T-helper 22 cell (primary cell): ENCODE results near the gene OGFOD1.
A peak's percentile ranks its signal among the peaks of the same experiment; 100 is the strongest.

Experiments used
- DNase-seq: peaks from one replicate; pipeline ENCODE4 v3.0.0-alpha.2; 2020; ENCODE audit warnings: low read depth

Gene OGFOD1

DNA sequence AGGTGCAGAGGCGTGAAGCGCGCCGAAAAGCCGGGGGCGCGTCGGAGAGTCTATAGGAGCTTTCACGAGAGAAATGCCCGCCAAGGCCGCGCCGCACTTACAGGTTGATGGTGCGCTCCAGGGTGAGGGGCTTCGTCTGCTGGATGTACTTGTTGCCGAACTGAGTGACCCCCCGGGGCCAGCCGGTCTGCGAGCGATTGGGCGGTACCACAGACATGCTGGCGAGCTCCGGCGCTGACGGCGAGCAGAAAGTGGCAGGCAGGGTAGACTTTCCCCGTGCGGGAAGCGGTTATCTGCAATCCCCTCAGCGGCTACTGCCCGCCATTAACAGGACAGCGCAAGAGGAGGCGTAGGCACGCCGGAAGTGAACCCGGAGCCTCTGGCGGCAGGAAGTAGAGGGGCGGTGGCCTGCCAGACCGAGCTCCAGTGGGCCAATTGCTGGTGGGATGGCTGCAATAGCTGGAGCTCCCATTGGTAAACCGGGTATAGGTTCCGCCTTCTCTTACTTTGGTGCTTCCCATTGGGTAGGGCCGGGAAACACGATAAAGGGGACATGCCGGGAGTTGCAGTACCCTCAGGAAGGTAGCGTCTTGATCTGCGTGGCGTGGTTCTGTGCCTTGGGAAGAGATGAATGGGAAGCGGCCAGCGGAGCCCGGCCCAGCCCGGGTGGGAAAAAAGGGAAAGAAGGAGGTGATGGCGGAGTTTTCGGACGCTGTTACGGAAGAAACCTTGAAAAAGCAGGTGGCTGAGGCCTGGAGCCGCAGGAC, at the start of gene OGFOD1, which contains the start of gene NUDT21:
Gene OGFOD1 (plus strand): TSS at position 569 of the 767 bp plus-strand sequence. CDS start 59 bp downstream, at position 628.
Gene NUDT21 (minus strand): TSS at position 347 of the 767 bp plus-strand sequence. CDS start 130 bp downstream, at position 217.
- peak; percentile 91 for DNase-seq

DNA sequence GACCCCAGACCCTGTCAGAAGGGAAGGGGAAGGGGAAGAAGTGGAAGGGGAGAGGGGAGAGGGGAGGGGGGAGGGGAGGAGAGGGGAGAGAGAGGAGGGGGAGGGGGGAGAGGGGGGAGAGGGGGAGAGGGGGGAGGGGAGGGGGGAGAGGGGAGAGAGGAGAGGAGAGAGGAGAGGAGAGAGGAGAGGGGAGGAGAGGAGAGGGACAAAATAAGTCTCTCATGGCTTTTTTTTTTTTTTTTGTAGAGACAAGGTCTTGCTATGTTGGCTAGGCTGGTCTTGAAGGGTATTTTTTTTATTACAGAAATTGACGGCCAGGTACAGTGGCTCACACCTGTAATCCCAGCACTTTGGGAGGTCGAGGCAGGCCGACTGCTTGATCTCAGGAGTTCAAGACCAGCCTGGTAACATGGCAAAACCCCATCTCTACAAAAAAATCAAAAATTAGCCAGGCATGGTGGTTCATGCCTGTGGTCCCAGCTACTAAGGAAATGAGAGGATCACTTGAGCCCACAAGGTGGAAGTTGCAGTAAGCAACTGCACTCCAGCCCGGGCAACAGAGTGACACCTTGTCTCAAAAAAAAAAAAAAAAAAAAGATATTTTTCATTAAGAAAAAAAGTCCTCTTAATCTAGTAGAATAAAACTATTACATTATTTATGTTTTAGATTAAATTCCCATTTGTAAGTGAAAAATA, 45.2 kb upstream of the OGFOD1 start:
- no peak for DNase-seq

DNA sequence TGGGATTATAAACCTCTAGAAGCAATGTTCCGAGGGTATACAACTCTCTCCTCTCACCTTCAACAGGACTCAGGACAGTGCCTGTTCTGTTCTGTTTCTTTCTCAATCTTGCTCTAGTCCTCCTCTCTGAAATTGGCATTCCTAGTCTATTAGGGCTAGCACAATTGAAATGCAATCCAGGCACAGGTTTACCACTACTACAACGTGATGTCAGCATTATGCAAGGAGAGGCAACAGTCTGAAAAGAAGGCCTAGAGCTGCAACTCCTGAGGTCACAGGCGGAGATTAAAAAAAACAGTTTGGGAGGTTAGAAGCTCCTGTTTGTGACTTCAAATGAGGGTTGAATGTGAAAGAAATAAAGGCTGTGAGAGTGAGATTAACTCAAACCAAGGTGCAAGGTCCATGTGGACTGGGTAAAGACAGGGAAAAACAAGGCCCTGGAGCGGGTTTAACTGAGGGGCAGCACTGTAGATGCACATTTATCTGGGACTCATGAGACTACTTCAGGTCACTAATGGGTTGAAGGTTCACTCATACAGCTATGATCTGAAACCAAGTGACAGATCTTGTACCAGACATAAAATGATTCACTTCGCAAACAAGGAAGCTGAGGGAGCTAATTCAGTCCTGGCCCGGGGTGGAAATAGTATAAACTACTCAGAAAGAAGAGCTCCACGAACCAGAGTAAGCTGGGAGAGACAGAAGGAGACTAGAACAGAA, 42.8 kb upstream of the OGFOD1 start:
- DNase-seq, result no peak

DNA sequence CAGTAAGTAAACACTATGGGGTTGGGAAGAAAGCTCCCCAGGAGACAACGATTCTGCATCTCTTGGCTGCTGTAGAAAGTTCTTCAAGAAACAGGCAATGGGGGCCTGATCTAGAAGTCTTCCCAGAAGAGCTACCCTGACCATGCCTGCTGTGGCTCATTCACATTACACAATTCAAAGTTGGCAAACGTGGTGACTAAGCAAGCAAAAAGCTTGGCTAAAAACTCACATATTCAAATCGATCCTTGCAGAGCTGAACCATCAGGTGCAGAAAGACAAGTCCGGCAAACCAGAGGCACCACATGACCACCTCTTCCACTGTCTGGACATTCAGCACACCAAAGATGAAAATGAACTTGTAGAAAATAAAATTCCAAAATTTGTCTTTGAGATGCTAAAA, 42.2 kb upstream of the OGFOD1 start:
- DNase-seq, result no peak

DNA sequence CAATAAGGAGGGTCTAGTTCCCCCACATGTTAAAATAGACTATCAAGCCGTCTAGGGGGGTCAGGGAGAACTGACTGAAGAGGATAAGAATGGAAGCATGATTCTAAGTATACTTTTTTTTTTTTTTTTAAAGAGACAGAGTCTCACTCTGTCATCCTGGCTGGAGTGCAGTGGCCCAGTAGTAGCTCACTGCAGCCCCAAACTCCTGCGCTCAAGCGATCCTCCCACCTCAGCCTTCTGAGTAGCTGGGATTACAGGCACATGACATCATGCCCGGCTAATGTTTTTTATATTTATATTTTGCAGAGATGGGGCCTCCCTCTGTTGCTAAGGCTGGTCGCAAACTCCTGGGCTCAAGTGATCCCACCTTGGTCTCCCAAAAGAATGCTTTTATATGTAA, 40.2 kb upstream of the OGFOD1 start:
- DNase-seq, result no peak

DNA sequence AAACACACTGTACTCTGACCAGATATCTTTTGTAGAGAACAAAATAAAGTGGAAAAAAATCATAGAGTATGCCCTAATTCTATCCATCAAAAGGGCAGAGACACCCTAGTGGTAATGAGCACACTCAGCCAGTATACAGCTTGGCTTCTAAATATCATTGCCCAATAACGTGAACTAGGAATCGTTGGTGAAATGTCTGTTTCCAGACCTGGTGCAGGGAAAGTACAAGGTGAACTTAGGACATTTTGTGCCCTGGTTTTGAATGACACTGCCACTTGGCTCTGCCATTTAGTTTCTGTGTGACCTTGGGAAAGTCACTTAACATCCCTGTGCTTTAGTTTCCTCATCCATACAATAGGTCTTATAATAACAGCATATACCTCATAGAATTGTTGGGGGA, 39.7 kb upstream of the OGFOD1 start:
- DNase-seq, result no peak

DNA sequence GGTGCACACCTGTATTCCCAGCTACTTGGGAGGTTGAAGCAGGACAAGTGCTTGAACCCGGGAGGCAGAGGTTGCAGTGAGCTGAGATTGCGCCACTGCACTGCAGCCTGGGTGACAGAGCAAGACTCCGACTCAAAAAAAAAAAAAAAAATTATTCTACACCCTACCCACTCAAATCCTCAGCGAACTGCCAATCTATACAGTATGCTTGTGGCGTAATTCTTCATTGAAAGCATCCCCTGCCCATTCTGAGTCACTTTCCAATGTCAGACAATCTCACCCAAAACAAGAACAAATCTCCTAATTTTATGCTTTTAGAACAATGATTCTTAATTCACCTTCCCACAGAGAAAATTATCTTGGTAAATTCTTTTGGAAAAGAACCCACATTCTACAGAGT, 38.0 kb upstream of the OGFOD1 start:
- DNase-seq, result no peak

DNA sequence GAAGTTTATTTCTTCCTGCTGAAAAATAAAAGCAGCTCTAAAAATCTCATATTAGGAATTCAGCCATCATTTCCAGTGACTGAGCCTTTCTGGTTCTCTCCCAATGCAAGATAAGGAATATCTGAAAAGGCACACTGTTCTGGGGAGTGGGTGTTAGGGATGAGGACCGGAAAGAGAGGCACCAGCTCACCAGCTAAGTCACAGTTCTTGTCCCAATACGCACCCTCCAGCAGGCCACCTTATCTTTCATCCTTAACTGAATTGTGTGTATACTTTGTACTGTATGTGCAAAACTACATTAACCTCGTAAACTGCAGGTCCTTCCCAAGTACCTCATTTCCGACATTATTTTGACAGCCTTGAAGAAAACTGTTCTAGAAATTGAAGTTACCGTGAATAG, 37.0 kb upstream of the OGFOD1 start:
- no peak for DNase-seq

DNA sequence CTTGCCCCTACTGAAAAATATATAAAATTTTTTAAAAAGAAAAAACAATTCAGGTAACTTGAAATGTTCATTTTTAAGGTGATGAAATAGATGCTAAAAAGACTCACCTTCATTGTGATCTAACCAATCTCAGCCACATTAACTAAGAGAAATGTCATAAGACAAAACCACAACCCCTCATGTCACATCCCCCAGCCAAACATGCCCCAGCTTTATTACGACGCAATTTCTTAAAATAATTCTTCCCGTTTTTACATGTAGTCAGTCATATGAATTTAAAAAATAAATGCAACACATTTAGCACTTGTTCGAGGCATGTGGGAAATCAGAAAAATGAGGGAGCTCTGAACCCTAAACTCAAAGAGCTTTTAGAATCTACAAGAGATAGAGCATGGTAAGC, 35.5 kb upstream of the OGFOD1 start:
- no peak for DNase-seq

DNA sequence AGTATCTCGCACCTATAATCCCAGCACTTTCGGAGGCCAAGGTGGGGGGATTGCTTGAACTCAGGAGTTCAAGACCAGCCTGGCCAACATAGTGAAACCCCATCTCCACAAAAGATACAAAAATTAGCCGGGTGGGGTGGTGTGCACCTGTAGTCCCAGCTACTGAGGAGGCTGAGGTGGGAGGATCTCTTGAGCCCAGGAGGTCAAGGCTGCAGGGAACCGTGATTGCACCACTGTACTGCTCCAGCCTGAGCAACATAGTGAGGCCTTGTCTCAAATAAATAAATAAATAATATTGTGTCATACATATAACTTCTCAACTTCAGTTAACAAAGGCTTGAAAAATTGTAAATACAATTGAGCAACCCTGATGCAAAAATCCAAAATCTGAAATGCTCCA, 34.2 kb upstream of the OGFOD1 start:
- DNase-seq, result no peak

DNA sequence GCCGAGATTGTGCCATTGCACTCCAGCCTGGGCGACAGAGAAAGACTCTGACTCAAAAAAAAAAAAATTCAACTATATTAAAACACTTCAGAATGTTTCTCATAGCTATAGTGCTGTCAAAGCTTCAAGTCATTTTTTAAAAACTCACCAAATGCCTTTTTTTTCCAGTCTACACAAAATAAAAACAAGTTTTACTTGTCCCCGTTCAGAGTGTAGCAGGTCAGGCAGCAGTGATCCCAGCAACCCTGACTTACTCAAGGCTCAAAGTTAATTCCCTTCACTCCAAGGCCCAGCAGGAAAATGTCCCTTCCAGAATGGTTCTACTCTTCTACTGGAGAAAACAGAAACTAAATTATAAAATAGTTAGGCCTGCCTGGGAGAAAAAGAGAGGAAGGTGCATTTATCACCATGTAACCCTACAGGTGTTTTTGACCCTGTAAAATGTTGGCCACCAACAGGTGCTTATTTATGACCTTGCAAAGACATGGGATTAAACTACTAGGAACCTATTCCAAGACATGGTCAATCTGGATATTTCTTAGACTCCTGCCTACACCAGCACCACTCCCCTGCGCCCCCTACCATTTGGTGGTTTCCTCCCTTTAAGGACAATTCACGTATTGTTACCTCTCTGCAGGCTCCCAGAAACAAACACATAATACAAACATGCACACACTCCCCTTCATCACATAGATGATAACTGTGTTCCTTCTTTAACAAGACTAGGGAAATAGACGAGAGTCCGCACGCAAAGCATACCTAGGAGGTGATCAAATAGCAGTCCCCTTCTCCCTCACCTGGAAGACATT, 31.4 kb upstream of the OGFOD1 start:
- no peak for DNase-seq

DNA sequence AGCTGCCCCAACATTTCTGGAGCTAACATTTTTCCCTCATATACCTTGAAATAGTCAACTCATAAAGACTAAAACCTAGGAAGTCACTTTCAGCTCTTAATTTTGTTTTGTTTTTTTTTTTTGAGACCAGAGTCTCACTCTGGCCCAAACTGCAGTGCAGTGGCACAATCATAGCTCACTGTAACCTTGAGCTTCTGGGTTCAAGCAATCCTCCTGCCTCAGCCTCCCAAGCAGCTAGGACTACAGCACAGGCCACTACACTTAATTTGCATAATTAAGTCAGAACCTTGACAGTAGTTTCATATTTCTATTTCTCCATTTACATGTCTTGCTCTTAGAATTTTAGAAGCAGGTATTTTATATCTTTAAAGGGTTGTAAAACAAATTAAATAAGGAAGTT, 30.7 kb upstream of the OGFOD1 start:
- no peak for DNase-seq

DNA sequence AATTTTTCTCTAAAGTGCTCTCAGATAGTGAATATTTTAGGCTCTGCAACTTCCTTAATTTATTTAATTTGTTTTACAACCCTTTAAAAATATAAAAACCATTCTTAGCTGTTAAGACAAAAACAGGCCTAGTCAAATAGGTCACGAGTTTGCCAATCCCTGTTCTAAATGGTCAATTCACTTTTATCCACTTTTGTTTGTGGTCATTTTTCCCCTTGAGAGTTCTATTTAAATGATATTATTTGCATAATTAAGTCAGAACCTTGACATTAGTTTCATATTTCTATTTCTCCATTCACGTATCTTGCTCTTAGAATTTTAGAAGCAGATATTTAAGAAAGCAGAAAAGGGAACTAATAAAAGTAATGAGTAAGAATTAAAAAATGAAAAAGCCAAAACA, 30.0 kb upstream of the OGFOD1 start:
- DNase-seq, result no peak

DNA sequence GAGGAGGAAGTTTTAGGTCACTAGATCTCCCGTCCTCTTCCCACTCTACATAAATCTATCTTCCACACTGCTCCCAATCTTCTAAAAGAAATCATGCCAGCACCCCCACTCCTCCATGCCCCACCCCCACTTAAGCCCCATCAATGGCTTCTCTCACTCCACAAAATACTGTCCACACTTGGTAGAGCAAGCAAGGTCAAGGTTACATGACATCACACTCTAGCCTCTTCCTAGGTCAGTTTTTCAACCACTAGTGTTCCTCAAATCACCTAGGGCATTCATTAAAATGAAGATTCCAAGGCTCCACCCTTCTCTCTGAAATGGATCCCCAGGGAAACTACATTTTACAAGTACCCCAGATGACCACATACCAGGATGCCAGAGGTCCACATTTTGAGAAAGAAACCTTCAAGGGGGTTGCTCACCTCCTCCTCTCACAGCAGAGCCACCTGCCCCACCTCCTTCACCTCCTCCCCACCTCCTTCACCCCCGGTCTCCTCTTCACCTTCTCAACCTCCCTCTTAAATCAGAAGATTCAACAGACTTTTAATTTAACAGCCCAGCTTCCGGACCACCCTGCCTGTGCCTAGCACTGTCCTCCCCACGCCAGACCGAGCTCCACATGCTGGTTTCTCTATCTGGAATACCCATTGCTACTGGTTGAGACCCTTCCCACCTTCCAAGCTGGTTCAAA, 29.2 kb upstream of the OGFOD1 start:
- DNase-seq, result no peak

DNA sequence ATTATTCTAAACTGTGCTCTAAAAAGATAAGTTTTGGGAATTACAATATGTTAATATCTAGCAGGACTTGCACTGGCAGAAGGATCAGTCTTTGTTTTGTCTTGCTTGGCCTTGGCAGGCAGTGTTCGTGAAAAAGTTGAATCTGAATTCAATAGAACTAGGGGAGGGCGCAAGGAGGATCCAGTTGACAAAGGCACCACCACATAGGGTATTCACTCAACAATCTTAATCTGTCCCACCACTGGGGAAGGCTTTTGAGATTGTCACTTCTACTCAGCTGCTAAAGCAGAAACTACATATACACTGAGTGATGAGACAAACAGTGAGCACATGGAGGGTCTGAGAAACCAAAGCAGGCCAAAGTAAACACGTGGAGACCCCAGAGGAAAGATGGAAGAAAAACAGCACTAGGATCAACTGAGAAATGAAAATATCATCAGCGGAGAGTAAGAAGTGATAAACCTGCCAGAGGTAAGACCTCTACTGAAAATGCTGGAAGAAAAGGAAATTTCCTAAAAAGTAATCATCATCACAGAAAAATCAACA, 28.4 kb upstream of the OGFOD1 start:
- no peak for DNase-seq

DNA sequence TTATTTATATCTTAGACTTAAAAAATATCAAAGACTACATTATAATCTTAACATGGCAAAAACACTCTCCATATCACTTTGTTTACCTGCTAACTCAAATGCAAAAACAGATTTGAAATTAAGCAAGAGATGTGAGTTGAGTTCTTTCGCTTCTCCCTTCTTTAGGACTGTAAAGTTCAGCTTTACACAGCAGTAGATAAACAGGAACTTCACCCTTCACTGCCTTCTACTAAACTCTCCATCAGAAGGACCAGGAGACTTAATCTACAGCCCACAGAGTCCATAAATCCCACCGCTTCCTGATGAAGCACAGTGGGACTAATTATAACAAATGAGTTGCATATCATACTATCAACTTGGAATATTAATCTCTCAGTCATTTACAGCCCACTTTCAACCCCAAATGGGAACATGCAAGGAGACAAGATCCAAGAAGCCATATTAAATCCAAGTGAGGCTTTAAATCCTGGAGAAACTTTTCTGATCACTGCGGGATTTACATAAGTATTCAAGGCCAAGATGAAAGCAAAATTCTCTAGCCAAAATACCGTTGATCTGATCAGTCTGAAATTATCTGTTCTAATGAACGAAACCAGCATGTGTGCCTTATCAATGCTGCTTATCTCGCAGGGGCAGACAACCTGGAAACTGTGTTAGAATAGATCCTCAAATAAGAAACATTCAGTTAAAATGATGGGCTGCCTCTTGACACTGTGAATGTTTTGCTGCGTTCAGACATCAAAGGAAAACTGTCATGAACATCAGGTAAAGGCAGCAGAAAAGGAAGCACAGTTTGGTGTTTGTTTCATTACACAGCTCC, 27.6 kb upstream of the OGFOD1 start:
- DNase-seq, result no peak

DNA sequence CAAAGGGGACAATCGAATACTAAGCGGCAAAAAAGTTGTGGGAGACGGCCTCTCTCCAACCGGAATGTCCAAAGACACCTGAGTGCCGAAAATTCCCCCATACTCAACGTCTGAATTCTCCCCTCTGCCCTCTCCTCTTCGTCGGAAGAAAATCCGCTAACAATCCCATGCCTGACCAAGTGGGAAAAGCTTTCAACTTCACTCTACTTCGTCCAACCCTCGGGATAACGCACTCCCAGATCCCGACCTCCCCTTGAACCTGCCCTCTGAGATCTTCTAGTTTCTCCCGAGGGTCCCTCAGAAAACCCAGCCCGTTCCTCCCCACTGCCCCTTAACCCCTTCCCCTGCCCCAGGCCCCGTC, 27.0 kb upstream of the OGFOD1 start:
- no peak for DNase-seq

DNA sequence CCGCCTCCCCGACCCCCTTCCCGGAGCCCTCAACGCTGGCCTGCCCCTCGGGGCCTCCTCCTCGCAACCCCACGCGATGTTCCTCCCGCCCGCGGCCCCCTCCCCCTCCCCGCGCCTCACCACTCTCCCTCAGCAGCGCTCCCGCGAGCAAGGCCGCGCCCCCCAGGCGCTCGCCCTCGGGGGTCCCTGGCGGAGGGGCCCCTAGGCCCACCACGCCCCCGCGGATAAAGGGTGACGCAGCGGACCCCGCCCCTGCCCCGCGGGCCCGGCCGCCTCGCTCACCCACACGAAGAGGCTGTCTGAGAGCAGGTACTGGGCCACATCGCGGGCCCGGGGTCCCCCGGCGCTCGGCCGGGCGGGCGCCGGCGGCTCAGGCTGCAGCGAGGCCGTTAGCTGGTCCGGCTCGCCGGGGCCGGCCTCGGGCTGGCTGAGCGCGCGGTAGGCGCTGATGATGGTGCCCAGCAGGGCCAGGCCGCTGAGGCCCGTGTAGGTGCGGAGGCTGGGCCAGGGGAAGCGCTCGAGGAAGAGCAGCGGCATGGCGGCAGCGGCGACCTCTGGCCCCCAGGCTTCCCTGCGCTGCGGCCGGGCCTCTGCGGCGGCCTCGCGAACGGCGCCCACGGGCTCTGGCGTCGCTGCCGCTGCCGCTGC, 26.4 kb upstream of the OGFOD1 start:
- DNase-seq, result peak; percentile 27

DNA sequence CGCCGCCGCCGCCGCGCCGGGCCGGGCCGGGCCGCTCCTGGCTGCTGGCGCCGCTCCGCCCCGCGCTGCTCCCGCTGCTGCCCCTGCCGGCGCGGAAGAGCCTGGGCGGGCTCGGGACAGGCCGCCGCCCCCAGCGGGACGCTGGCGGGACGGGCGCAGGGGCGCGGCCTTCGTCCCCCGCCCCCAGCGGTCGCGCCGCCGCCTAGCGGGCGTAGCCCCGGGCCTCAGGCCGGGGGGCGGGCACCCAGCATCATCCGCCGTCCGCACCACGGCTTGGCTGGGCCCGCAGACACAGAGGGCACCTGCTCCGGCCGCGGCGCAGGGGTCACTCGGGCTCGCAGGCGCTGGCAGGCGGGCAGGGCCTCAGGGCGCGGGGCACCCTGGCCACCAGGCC, 25.9 kb upstream of the OGFOD1 start, which contains the start of gene AMFR:
Gene AMFR (minus strand): TSS at position 107 of the 394 bp plus-strand sequence. CDS start 218 bp downstream, outside the sequence.
- DNase-seq, result peak; percentile 57

DNA sequence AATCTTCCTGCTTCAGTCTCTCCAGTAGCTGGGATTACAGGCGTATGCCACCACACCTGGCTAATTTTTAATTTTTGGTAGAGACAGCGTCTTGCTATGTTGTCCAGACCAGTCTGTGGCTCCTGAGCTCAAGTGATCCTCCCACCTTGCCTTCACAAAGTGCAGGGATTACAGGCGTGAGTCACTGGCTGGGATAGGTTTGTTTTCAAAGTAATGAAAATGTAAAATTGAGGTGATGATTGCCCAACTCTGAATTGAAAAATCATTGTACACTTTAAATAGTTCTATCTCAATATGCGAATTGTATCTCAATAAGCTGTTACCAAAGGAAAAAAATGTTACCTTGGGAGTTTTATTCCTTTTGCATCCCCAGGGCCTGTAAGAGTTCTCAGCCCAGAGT, 24.8 kb upstream of the OGFOD1 start:
- no peak for DNase-seq
